GM21381 (cell line): ENCODE measurements around the gene ROBO1.
"Not testable (repeated sequence)": the region's sequence is repeated elsewhere in the genome, so short reads cannot be mapped to it uniquely, and the experiment has no call there.

Experiments
- ATAC-seq: cut with Tn5 transposase; IDR thresholded peaks from one replicate; pipeline ENCODE4 v1.9.1; 2021; ENCODE audit warnings: mild to moderate bottlenecking, moderate library complexity; ENCODE audit not compliant: unreplicated experiment

ROBO1 gene

DNA sequence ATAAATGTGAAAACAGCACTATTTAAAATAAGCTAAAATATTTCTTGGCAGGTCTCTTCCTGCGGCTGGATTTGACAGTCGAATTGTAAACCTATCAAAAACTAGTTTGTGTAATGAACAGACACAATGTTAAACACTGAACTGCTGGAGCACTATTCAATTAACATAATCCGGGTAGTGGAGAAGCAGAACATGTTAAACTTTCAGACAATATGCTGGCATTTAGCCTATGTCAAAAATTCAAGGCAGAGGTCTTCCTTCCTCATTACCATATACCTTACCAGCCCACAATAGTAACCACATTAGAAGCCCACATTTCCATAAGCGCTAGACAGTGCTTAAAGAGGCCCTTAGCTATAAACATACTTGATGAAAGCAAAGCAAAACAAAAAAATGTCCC is 1042.9 kb downstream of the ROBO1 start:
- no peak for ATAC-seq

GRCh38 chr3:78724364-78724763 is 1043.4 kb downstream of the ROBO1 start:
- ATAC-seq, result not testable (repeated sequence)

DNA sequence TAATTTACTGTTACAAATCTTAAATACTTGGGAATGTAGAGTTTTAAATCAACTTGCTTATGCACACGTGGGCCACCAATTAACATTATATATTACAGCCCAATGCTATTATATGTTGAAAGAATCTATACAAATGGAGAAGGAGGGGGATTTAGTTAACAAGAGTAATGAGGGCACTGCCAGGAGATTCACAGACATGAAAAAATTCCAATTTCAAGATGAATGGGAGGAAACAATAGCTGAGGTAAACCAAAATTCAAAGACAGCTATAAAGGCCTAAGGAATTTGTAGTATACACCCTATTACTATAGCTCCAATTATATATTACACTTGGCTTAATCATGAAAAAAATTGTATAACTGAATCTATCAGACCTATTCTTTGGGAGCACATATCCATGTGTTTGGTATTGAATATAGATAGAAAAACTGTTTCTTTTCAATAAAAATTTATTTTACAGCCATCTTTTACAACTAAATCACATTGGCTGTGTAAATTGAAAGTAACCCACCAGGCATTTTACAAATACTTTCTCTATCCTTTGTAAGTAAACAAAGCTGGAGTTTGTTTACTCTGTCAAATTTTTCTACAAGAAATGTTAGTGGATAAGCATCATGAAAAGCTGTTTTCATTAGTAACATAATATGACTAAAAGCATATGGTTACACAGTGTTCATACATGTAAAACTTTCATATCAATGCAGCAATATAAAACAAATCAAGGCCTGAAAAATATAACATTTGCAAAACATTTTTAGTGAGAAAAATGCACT is 1045.8 kb downstream of the ROBO1 start:
- ATAC-seq, result no peak

- ATAC-seq, result no peak
Observed at GRCh38 chr3:78718707-78719106, 1049.1 kb downstream of the ROBO1 start.

DNA sequence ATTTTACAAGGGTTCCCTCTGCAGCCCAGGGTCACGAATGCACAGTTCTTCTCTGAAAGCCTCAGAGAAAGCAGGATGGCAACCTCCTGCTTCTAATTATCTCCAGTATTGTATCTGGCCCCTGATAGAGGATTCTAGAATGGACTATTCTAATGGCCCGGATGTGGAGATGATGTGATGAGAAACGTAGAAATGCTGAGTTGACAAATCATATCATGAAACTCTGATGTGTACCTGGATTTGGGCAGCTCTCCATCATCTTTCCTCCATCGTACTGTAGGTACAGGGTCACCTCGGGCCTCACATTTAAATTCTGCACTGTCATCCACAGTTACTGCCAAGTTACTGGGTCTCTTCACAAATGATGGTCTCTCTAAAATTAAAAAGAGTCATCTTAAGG is 1050.8 kb downstream of the ROBO1 start:
- ATAC-seq, result no peak

DNA sequence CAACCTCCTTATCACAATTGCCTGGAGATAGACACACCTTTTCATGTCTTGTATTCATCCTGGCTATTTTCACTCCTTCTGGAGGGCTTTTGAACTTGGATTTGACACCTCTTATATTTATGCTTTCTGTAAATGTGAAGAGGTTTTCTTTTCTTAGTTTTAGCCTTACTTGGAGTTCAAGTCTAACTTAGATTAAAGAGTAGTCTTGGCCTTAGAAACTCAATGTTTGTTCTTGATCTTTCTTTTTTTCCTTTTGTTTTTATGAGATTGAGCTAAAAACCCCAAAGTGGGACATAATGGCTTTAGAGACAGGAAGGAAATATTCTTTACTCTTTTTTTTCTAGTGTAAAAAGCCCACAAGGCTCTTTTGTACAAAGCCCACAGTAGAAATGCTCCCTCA is 1054.9 kb downstream of the ROBO1 start:
- no peak for ATAC-seq

DNA sequence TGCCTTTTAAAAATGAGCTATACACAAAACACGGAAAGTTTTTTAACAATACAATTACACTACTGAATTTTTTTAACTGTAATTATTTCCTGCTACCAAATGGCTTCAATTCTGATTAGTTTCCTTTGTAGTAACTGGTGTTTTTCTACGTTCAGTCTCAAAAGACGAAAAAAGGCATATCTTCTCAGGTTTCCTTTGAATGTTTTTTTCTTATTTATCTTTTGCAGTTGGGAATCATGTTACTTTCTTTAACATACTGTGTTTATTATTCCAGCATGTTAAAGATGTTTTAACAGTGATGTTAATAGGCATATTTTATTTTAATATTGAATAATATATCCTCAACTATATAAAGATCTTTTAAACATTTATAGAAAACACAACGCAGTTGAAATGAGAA is 1055.5 kb downstream of the ROBO1 start:
- no peak for ATAC-seq

GRCh38 chr3:78708565-78709073 is 1059.2 kb downstream of the ROBO1 start:
- ATAC-seq, result no peak

GRCh38 chr3:78707609-78708008 is 1060.2 kb downstream of the ROBO1 start:
- no peak for ATAC-seq

DNA sequence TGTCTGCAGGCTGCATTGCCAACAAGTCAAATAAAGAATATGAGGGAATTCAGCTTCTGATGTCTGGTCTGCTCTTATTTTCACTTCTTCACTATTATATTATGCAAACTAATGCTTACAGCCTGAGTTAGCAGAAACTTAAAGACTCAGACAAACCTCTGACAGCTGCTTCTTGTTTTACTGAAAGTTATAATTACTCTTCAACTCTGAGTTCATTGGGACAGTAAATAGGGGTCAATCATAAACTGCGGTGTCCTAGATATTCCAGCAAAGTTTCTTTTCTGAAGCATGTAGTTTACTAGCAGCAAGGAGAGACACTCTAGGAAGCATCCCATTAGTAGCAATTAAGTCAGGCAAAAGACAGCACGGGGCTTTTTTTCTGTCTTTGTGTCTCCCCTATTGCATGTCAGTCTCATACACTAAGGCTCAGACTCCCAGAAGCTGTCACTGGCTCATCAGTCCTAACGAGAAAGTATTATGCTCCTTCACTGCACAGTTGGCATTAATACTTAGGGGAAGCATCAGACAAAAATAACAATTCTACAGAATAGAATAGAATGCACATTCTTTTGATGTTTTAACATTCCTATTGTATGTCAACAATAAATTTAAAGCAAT is 1060.8 kb downstream of the ROBO1 start:
- ATAC-seq, result no peak

DNA sequence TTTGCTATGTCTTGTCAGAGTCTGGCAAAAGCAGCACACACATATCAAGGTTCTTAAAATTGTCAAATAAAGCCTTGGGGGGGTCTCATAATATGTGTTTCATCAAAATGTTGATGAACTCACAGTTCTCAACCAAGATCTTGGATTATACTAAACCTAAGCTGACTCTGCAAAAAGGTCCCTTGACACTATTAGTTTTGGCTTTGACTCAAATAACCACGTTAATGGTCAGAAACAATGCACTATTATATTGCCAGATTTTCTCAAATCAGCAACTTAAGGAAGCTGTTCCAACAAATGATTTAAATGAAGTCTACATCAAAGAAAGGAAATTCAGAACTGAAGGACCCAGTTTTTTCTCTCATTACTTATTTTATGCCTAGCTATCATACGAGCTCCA is 1063.9 kb downstream of the ROBO1 start:
- no peak for ATAC-seq

DNA sequence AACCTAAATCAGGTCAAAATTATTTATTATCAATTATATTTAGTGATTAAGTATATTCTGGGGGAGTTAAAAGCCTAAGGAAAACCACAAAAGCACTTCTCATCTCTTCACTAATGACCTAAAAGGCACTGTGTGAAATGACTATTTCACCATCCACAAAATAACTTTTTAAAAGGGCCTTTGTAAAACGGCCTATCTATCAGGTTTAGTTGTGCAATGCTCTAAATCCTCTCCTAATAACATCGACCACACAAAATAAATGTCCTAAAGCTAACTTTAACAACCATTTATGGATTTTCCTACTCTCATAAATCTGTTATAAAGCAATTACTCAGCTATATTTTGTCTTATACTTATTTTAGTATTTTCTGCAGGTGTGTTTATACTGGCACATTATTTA is 1066.3 kb downstream of the ROBO1 start:
- ATAC-seq, result no peak

GRCh38 chr3:78698431-78698830 is 1069.4 kb downstream of the ROBO1 start:
- ATAC-seq, result no peak

DNA sequence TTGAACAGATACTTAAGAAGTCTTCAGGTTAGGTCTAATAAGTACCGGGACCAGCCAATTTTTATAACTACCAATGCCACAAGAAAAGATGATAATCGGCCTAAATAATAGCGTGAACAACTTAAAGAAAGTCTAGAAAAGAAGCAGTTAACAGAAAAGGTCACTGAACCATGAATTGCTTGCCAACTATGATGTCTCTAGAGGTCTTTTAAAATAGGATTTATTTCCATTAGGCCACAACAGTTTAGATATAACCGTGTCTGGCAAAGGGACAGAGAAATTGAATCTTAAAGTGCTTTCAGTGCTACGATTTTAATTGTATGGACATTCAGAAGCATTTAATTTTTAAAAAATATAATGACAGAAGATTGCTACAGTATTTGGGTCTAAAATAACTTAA is 1070.4 kb downstream of the ROBO1 start:
- ATAC-seq, result no peak

GRCh38 chr3:78690766-78691165 is 1077.0 kb downstream of the ROBO1 start:
- ATAC-seq, result no peak

- no peak for ATAC-seq
Observed at GRCh38 chr3:78689378-78689777, 1078.4 kb downstream of the ROBO1 start.

DNA sequence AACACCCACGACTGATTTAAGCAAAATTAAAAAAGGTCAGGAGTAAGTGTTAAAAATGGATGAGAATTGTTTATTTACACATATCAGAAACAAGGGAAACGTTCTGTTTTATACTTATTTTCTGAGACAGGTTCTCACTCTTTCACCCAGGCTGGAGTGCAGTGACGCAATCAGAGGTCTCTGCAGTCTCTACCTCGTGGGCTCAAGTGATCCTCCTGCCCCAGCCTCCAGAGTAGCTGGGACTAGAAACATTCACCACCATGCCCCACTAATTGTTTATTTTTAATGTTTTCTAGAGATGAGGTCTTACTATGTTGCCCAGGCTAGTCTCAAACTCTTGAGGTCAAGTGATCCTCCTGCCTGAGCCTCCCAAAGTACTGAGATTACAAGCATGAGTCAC is 1080.3 kb downstream of the ROBO1 start:
- no peak for ATAC-seq

DNA sequence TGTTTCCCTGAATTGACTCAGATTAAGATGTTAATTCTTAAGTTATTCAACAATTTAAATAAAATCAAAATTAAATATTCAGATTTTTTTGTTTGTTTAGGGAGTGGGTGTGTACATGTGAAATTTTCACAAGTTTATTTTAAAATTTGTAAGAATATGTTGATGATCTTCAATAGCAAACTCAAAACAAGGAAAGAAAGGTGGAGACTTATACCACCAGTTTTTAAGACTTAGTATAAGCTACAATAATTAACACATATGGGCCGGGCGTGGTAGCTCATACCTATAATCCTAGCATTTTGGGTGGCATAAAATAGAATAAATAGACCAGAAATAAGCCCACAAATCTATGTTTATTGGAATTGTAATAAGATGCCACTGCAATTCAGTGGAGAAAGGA is 1084.5 kb downstream of the ROBO1 start:
- ATAC-seq, result no peak

DNA sequence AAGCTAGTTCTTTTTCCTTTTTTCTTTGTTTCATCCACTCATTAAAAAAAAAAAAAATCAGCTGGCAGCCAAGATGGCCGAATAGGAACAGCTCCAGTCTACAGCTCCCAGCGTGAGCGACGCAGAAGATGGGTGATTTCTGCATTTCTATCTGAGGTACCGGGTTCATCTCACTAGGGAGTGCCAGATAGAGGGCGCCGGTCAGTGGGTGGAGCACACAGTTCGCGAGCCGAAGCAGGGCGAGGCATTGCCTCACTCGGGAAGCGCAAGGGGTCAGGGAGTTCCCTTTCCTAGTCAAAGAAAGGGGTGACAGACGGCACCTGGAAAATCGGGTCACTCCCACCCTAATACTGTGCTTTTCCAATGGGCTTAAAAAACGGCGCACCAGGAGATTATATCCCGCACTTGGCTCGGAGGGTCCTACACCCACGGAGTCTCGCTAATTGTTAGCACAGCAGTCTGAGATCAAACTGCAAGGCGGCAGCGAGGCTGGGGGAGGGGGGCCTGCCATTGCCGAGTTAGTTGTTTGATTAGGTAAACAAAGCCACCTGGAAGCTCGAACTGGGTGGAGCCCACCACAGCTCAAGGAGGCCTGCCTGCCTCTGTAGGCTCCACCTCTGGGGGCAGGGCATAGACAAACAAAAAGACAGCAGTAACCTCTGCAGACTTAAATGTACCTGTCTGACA is 1092.5 kb downstream of the ROBO1 start:
- not testable (repeated sequence) for ATAC-seq

DNA sequence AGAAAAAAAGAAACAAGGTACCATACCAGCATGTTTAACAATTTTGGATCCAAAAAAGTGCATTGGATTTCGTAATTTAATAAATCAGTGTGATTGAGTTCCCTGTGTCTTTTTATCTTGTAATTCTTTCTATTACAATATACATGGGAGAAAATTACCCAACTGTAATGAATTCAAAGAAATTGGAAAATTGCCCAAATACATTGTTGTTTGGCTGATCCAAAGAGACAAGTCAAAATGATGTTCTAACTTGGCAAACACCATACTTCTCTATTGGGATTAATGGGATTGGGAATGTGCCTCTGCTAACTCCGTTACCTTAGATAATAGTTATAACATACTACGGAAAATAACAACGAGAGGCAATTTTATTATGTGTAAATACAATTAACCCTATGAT is 1097.1 kb downstream of the ROBO1 start:
- ATAC-seq, result no peak

DNA sequence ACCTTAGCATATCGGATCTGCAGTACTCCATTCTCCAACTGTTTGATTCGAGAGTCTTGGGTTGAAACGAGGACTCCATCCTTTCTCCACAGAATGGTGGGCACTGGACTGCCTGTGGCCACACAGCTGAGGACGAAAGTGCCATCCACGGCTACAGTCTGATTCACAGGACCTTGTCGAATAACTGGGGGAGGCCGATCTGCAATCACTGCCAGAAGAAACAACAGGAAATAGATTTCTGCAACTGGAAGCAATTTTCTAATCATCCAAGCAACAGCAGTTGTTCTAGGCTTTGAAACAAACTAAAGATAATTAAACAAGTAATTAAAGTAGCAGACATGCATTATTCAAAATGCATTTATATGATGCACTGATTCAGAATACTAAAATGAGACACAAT is 1097.7 kb downstream of the ROBO1 start:
- no peak for ATAC-seq

DNA sequence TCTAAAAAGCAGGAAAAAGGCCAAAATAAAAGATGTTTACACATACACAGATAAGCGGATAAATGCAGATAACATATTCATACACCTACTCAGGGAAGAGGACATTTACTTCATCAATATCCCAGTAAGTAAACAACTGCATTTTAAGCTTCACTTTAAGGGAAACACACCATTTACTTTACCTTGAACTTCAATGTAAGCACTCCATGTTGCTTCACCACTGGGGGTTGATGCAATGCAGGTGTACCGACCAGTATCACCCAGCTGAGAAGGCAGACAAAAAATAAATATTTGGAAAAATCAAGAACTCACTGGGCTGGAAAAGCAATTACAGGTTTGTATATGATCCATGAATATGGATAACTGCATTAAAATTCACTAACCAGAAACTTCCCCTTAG is 1099.5 kb downstream of the ROBO1 start:
- ATAC-seq, result no peak
